Measurements from ENCODE around the gene SLC25A40. TPM values are rescaled to one million over a fixed set of nuclear protein-coding genes. Genes with fewer than 3 reads are reported as not detected.
"Not testable (repeated sequence)": the region's sequence is repeated elsewhere in the genome, so short reads cannot be mapped to it uniquely, and the experiment has no call there.

The SLC25A40 gene
- total RNA-seq, 1 donor = 22.9 TPM

DNA sequence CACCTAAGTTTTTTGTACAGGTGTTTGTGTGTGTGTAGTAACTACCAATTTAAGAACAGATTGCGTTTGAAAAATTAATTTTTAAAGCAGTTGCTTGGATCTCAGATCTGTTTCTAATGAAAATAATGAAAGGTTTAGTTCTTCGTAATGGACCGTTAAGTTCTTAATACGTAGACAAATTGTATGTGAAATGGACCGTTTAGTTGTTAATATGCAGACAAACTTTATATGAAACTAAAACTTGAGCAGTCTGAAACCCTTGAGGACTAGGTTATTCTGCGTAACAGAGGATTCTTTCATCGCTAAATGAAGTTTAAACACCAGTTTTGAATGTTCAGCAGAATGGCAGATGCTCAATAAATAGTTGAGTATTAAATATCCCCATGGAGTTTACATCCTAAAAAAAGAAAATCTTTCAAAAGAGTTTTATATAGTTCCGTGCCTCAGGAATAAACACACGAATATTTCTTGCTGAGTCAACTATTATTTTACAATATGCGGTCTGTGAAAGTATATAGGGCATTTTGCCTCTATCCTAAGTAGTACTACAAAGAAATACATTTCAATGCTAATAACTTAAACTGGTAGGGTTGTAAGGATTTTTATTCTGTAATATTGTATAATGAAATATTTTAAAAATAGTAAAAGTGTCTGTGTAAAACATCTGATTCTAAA is 1.3 kb upstream of the SLC25A40 start:
- no peak for TF ChIP-seq CTCF (IDR thresholded peaks at IDR 0.05; ENCODE audit: insufficient read depth, low read length)
- peak overlapping the region; percentile 87 for H3K4me3 ChIP-seq (ENCODE audit: low read depth, low read length)
- DNase-seq (ENCODE audit: low read depth) = peak; percentile 30

DNA sequence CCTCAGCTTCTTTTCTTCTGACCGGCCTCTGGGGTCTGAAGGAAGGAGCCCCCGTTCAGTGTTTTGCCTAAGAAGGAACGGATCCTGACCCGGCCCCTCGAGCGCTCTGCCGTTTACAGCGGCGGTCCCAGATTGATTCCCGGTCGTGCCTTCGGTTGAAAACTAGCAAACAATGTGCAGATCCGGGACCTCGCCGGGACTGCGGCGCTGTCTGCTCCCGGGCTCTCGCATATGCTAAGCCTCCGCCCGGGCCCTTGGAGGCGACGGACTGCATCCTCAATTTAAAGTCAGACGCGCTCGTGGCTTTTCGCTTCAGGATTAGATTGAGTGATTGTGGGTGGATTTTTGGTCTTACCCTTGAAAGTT is 692 bp upstream of the SLC25A40 start:
- TF ChIP-seq CTCF (IDR thresholded peaks at IDR 0.05; ENCODE audit: insufficient read depth, low read length) = no peak
- peak overlapping the region; percentile 87 for H3K4me3 ChIP-seq (ENCODE audit: low read depth, low read length)
- DNase-seq (ENCODE audit: low read depth) = peak; percentile 56

DNA sequence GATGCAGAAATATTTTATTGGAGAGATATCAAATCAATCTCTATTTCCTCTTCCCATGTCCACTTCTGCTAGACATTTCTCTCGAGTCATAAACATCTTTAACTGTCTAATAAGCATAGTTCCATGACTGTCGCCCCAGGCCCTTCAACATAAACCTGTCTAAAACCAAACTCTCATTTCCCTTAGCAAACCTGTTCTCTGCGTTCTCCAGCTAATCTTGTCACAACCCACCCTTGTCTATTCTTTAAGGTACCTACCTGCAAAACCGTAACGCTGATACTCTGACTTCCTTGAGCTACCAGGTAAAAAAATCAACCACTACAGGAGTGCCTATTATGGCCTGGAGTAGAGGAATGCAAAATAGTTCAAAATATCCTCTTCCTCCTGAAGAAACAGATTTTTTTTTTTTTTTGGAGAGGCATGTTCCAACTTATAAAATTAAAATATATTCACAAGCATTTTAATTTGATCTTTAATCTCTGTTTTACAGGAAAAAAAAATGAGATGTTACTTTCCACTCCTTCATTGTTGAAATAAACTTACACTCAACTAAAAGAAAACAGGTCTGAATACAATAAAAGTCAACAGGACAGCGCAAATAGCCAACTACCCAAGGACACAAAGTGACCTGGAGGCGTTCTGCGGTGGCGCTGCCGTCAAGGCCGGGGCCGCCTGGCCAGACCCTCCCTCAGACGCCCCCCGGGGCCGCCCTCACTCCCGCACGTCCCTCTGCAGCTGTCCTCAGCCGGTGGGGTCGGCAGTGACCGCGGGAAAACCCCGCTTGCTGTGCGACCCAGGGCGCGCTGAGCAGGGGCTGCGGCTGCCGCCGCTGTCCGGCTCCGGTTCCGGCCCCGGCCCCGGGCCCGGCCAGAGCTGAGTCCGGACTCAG is 765 bp downstream of the SLC25A40 start:
- TF ChIP-seq CTCF (IDR thresholded peaks at IDR 0.05; ENCODE audit: insufficient read depth, low read length) = no peak
- DNase-seq (ENCODE audit: low read depth) = no peak
- H3K4me3 ChIP-seq (ENCODE audit: low read depth, low read length) = peak overlapping the region; percentile 87

DNA sequence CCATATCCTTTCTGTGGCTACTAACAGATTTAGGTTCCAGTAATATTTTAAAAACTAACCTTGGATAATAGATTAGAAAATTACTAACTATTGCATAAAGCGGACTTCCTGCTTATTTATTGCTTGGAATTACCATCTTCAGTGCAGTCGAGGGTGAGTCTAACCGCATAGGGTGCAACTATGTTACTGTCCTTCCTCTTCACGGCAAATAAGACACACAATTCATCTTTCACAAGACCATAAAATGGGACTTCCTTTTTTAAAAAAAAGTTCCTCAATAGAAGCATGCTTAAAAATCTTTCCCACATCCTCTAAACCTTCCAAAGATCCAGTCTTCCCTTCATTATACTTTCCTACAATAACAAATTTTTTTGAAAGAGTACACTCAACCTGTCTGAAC is 2.1 kb downstream of the SLC25A40 start:
- TF ChIP-seq CTCF (IDR thresholded peaks at IDR 0.05; ENCODE audit: insufficient read depth, low read length) = no peak
- DNase-seq (ENCODE audit: low read depth) = no peak
- no peak overlapping the region for H3K4me3 ChIP-seq (ENCODE audit: low read depth, low read length)

GRCh38 chr7:87873328-87873727 is 2.8 kb downstream of the SLC25A40 start:
- H3K4me3 ChIP-seq (ENCODE audit: low read depth, low read length); DNase-seq (ENCODE audit: low read depth): not testable (repeated sequence)

DNA sequence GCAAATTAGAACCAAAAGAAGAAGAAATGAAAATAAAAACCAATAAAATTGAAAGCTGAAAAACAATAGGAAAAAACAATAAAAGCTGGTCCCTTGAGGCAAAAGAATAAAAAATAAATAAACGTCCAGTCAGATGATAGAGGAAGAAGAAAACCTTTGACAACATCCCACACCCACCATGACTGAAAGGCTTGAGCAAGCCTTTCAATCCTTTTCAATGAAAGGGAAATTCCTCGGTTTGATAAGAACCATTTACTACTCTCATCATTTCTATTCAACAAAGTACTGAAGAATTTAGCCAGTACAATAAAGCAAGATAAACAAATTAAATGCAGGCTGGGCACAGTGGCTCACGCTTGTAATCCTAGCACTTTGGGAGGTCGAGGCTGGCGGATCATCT is 3.8 kb downstream of the SLC25A40 start:
- no peak for TF ChIP-seq CTCF (IDR thresholded peaks at IDR 0.05; ENCODE audit: insufficient read depth, low read length)

GRCh38 chr7:87870471-87870870 is 5.7 kb downstream of the SLC25A40 start:
- H3K4me3 ChIP-seq (ENCODE audit: low read depth, low read length) = no peak overlapping the region
- no peak for DNase-seq (ENCODE audit: low read depth)
- no peak for TF ChIP-seq CTCF (IDR thresholded peaks at IDR 0.05; ENCODE audit: insufficient read depth, low read length)

More for the DNA sequence above, 3.8 kb downstream of the SLC25A40 start:
- no peak overlapping the region for H3K4me3 ChIP-seq (ENCODE audit: low read depth, low read length)
- no peak for DNase-seq (ENCODE audit: low read depth)

DNA sequence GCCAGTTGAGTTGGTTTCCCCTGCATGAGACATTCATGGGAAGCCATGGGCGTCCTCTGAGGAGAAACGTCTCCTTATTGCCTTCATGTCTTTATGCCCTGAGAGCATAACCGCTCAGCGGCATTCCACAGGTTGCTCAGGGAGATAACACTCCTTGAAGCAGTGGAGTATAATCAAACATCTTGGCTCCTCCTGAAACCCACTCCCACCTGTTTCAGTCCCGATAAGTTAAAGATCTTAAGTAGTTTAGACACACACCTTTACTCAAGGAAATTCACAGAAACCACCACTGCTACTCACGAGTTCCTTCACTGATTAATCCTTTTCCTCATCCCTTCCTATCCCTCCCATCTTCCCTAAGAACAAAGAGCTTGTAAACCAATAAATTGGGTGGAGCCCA is 9.6 kb downstream of the SLC25A40 start:
- not testable (repeated sequence) for H3K4me3 ChIP-seq (ENCODE audit: low read depth, low read length); DNase-seq (ENCODE audit: low read depth)
